HepG2 (cell line): ENCODE results near the gene REEP6. TPM values are rescaled to one million over a fixed set of nuclear protein-coding genes. Genes with fewer than 3 reads are reported as not detected.
A peak's percentile ranks its signal among the peaks of the same experiment; 100 is the strongest.

ENCODE experiments used
- ADNP ChIP-seq: sonication (generic); formaldehyde crosslinking; IDR thresholded peaks from 2 replicates; pipeline ENCODE4 v1.4.0; 2020; ENCODE audit warnings: missing genetic modification reagents
- BHLHE40 ChIP-seq: IDR thresholded peaks from 2 replicates; pipeline ENCODE4 v1.6.1; 2011; ENCODE audit warnings: low read length, improper control_type of control experiment
- CENPBD1 ChIP-seq: sonication (generic); formaldehyde crosslinking; IDR thresholded peaks from 2 replicates; pipeline ENCODE4 v1.8.0; 2022; ENCODE audit warnings: missing genetic modification reagents, low read depth, mild to moderate bottlenecking, borderline replicate concordance
- CENPT ChIP-seq: sonication (generic); formaldehyde crosslinking; IDR thresholded peaks from 2 replicates; pipeline ENCODE4 v1.8.0; 2022; ENCODE audit warnings: low read depth, mild to moderate bottlenecking, moderate library complexity, missing genetic modification reagents
- CREBL2 ChIP-seq: sonication (generic); formaldehyde crosslinking; IDR thresholded peaks from 2 replicates; pipeline ENCODE4 v1.8.1; 2023; ENCODE audit warnings: missing genetic modification reagents, mild to moderate bottlenecking, borderline replicate concordance
- KDM2A ChIP-seq: sonication (generic); formaldehyde crosslinking; IDR thresholded peaks from 2 replicates; pipeline ENCODE4 v1.4.0; 2020; ENCODE audit warnings: low read depth, missing genetic modification reagents, borderline replicate concordance
- MXI1 ChIP-seq: IDR thresholded peaks from 3 replicates; pipeline ENCODE4 v1.6.1; 2012; ENCODE audit warnings: low read depth, low read length, inconsistent platforms, borderline replicate concordance
- POLR2AphosphoS2 ChIP-seq: IDR thresholded peaks from 2 replicates; pipeline ENCODE4 v1.6.1; 2011; ENCODE audit warnings: low read depth, low read length, improper control_type of control experiment
- SNRNP70 ChIP-seq: fragments of 200-400 bp; formaldehyde crosslinking; IDR thresholded peaks from 2 replicates; pipeline ENCODE4 v1.6.1; 2017; ENCODE audit warnings: mild to moderate bottlenecking, low read depth, low read length, moderate library complexity
- SP4 ChIP-seq: sonication (generic); formaldehyde crosslinking; IDR thresholded peaks from 2 replicates; pipeline ENCODE4 v1.8.1; 2023; ENCODE audit warnings: mild to moderate bottlenecking, missing genetic modification reagents
- TBL1XR1 ChIP-seq: fragments of 150-350 bp; IDR thresholded peaks from 2 replicates; pipeline ENCODE4 v1.6.1; 2014; ENCODE audit warnings: borderline replicate concordance, low read length; ENCODE audit not compliant: partially characterized antibody
- TCF7 ChIP-seq: sonication (generic); IDR thresholded peaks from 2 replicates; pipeline ENCODE4 v1.6.1; 2016; ENCODE audit warnings: antibody characterized with exemption, low read depth
- USF2 ChIP-seq, 2 experiments: sonication (generic) in 1 of 2; formaldehyde crosslinking in 1 of 2; IDR thresholded peaks; 2 replicates each; pipeline versions ENCODE4 v1.5.1 to v1.6.1; 2011 to 2020; ENCODE audit warnings: borderline replicate concordance in 1 of 2, low read depth in 1 of 2, low read length in 1 of 2, mild to moderate bottlenecking in 1 of 2, missing genetic modification reagents in 1 of 2, moderate library complexity in 1 of 2
- ZFP36L1 ChIP-seq: sonication (generic); formaldehyde crosslinking; IDR thresholded peaks from 2 replicates; pipeline ENCODE4 v1.8.0; 2022; ENCODE audit warnings: mild to moderate bottlenecking, missing genetic modification reagents, moderate library complexity
- ZKSCAN1 ChIP-seq: fragments of 150-350 bp; IDR thresholded peaks from 2 replicates; pipeline ENCODE4 v1.6.1; 2014; ENCODE audit warnings: low read length
- ZKSCAN8 ChIP-seq: IDR thresholded peaks from 2 replicates; pipeline ENCODE4 v1.6.1; 2016; ENCODE audit warnings: borderline replicate concordance, missing genetic modification reagents, missing compliant biosample characterization
- ZNF280B ChIP-seq: sonication (generic); formaldehyde crosslinking; IDR thresholded peaks from 2 replicates; pipeline ENCODE4 v1.5.0; 2020; ENCODE audit warnings: missing genetic modification reagents, mild to moderate bottlenecking, borderline replicate concordance
- polyA plus RNA-seq, 8 experiments: library from polyadenylated mRNA; depleted of rRNA in 3 of 8; stranded (reverse) in 7 of 8; unstranded in 1 of 8; fragments of >200 nt; fragmentation: Illumina TruSeq in 4 of 8; extraction: Trizol in 4 of 8; gene quantifications; 2 replicates each; pipeline versions ENCODE4 v1.2.1 to v1.2.3, GENCODE V29; 2011 to 2016; ENCODE audit warnings: low read depth in 4 of 8, missing spikeins in 1 of 8, mixed read lengths in 1 of 8; ENCODE audit not compliant: insufficient read depth in 1 of 8
- total RNA-seq, 5 experiments: library from RNA; depleted of rRNA; stranded (reverse); fragments of >200 nt; fragmentation: Illumina TruSeq; extraction: Trizol; gene quantifications; 2 replicates each; pipeline ENCODE4 v1.2.3, GENCODE V29; 2016; ENCODE audit warnings: low read depth in 1 of 5
- TF ChIP-seq, protein P1 (sequence below): sonication (generic); formaldehyde crosslinking; IDR thresholded peaks from 2 replicates; pipeline ENCODE4 v1.5.0; 2020; ENCODE audit warnings: missing genetic modification reagents
- TF ChIP-seq, protein P2 (sequence below): sonication (generic); formaldehyde crosslinking; IDR thresholded peaks from 2 replicates; pipeline ENCODE4 v1.5.0; 2020; ENCODE audit warnings: mild to moderate bottlenecking, missing genetic modification reagents, borderline replicate concordance

Gene REEP6
- total and polyA plus RNA-seq, 2 of the 13 experiments (the other 11 are each of a cell fraction or from before 2014, with no cell fraction given), result 10.0 to 28.8 TPM

DNA sequence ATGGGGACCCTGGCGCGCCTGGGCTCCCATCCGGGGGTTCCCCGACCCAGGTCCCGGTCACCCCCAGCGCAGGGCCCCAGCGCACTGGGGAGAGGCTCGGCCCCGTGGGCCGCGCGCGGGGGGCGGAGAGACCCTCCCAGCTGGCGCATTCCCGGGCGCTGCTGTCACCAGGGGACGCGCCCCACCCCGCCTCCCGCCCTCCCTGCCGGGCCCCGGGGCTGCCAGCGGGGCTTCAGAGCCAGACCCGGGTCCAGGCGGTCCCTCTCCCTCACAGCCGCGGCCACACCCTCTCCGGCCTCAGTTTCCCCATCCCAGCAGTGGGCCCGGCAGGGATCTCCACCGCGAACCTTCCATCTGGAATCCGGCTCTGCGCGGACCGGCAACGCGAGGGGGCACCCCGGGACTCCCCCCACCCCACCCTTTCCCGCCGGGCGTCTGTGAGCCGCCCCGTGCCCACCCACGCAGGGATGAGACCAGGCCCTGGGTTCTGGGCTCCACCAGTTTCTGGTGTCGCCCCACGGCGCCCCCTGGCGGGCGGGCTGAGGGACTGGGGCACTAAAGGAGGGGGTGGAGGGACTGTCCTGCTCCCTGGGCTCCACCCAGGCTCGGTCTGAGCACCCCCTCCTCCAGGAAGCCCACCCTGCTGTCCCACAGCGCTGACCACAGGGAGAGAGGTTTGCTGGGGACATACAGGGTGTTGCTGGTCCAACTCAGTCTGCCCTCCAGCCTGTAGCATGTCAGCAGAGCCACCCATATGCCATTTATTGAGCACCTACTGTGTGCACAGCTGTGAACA lies 22.7 kb downstream of the REEP6 start (continued):
- TF ChIP-seq KDM2A (CRISPR knock-in tag), result no peak
- TF ChIP-seq SNRNP70, result no peak
- no peak for TF ChIP-seq CENPBD1 (CRISPR knock-in tag)
- TF ChIP-seq POLR2AphosphoS2, result no peak
- TF ChIP-seq, protein P1, sequence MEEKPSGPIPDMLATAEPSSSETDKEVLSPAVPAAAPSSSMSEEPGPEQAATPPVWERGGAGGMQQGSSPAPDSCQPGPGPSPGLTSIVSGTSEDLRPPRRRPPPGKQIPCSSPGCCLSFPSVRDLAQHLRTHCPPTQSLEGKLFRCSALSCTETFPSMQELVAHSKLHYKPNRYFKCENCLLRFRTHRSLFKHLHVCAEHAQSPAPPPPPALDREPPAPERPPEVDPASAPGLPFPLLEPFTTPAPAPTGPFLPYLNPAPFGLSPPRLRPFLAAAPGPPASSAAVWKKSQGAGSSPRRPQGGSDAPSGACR, result 0 out of 2 replicates have a peak, but pooled peaks have one; percentile 56
- TF ChIP-seq, protein P2, sequence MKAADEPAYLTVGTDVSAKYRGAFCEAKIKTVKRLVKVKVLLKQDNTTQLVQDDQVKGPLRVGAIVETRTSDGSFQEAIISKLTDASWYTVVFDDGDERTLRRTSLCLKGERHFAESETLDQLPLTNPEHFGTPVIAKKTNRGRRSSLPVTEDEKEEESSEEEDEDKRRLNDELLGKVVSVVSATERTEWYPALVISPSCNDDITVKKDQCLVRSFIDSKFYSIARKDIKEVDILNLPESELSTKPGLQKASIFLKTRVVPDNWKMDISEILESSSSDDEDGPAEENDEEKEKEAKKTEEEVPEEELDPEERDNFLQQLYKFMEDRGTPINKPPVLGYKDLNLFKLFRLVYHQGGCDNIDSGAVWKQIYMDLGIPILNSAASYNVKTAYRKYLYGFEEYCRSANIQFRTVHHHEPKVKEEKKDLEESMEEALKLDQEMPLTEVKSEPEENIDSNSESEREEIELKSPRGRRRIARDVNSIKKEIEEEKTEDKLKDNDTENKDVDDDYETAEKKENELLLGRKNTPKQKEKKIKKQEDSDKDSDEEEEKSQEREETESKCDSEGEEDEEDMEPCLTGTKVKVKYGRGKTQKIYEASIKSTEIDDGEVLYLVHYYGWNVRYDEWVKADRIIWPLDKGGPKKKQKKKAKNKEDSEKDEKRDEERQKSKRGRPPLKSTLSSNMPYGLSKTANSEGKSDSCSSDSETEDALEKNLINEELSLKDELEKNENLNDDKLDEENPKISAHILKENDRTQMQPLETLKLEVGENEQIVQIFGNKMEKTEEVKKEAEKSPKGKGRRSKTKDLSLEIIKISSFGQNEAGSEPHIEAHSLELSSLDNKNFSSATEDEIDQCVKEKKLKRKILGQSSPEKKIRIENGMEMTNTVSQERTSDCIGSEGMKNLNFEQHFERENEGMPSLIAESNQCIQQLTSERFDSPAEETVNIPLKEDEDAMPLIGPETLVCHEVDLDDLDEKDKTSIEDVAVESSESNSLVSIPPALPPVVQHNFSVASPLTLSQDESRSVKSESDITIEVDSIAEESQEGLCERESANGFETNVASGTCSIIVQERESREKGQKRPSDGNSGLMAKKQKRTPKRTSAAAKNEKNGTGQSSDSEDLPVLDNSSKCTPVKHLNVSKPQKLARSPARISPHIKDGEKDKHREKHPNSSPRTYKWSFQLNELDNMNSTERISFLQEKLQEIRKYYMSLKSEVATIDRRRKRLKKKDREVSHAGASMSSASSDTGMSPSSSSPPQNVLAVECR (CRISPR knock-in tag), result peak; percentile 32
- no peak for TF ChIP-seq CREBL2 (CRISPR knock-in tag)
- peak; percentile 25; the same call in 1 of the 2 replicates for TF ChIP-seq ZKSCAN8 (CRISPR knock-in tag)
- TF ChIP-seq USF2 (IDR thresholded peaks at IDR 0.05; ENCODE audit: low read depth, low read length), result no peak
- TF ChIP-seq USF2 (CRISPR knock-in tag; IDR thresholded peaks at IDR 0.05; ENCODE audit: borderline replicate concordance), result no peak
- no peak for TF ChIP-seq ZNF280B (CRISPR knock-in tag)
- no peak for TF ChIP-seq CENPT
- TF ChIP-seq ZFP36L1 (CRISPR knock-in tag), result no peak
- no peak for TF ChIP-seq BHLHE40
- TF ChIP-seq ADNP (CRISPR knock-in tag), result peak; percentile 77
- no peak for TF ChIP-seq MXI1
- TF ChIP-seq TBL1XR1, result no peak
- TF ChIP-seq ZKSCAN1, result peak; percentile 76
- no peak for TF ChIP-seq SP4
- no peak for TF ChIP-seq TCF7
